NCI-H2029 (cell line): ENCODE data around the gene UQCC5.
A peak's percentile ranks its signal among the peaks of the same experiment; 100 is the strongest.
"Not testable (repeated sequence)": the region's sequence is repeated elsewhere in the genome, so short reads cannot be mapped to it uniquely, and the experiment has no call there.

Source experiments
- DNase-seq: peaks from one replicate; lab custom pipeline; 2025; lab: John Stamatoyannopoulos, UW

The UQCC5 gene

DNA sequence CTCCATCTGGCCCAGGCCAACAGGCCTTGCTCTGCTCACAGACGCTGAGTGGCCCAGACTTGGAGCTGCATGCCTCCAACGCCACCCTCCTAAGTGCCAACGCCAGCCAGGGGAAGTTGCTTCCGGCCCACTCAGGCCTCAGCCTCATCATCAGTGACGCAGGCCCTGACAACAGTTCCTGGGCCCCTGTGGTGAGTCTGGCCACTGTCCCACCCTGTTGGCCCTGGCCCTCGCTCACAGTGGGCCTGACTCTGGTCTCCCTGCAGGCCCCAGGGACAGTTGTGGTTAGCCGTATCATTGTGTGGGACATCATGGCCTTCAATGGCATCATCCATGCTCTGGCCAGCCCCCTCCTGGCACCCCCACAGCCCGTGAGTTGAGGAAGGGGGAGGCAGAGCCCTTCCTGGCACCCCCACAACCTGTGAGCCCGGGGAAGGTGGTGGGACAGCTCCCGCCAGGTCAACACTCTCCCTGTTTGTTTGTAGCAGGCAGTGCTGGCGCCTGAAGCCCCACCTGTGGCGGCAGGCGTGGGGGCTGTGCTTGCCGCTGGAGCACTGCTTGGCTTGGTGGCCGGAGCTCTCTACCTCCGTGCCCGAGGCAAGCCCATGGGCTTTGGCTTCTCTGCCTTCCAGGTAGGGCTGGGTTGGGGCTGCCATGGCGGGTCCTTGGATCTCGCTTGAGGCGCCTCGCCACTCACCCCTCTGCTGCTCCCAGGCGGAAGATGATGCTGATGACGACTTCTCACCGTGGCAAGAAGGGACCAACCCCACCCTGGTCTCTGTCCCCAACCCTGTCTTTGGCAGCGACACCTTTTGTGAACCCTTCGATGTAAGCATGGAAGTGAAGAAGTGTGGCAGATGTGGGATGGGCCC lies 12.8 kb upstream of the UQCC5 start:
- DNase-seq: no peak

DNA sequence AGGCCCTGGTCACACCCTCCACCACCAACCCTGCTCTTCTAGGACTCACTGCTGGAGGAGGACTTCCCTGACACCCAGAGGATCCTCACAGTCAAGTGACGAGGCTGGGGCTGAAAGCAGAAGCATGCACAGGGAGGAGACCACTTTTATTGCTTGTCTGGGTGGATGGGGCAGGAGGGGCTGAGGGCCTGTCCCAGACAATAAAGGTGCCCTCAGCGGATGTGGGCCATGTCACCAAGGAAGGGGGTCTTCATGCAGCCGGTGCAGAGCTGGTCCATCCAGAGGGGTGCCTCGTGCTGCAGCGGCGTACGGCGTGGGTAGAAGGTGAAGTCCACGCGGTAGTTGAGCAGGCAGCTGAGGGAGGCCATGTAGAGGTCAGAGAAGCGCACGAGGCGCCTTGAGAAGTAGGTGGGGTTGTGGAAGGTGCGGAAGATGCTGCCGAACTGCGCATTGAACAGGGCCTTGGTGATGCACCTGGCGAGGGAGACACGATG lies 12.1 kb upstream of the UQCC5 start:
- DNase-seq: no peak

DNA sequence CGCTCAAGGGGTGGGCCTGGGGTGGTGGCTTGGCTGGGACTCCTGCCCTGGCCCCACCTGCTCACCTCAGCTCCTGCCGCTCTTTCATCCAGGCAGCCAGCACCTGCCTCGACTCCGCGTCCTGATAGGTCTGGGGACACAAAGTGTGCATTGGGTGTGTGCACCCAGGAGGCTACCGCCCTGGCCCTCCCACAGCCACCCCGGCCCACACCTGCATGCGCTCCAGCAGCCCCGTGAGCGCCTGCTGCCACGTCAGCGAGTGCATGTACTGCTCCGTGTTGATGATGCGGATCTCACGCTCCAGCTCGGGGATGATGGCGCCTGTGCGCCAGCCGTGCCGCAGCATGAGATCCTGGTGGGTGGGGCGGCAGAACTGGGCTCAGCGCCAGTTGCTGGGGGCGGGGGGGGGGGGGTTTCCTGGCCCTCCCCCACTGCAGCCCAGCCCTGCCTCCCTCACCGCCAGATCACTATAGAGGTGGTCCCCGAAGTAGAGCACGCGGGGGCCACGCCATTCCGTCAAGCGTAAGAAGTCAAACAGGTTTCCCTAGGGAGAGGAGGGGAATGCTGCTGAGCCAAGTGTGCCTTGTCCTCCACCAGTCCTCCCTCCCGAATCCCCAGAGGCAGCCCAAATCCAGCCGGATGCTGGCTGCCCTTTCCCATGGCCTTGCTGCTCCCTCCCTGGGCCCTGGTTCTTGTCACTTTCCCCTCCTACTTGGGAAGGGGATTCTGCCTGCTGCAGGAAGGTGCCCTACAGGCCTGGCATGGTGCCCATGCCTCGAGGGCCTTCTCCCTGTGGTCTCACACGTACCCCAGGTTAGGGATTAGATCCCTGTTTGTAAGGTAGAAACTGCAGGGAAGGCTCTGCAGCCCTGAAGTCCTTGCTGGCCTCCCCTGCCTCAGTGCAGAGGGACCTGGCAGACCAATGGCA lies 11.4 kb upstream of the UQCC5 start:
- no peak for DNase-seq

DNA sequence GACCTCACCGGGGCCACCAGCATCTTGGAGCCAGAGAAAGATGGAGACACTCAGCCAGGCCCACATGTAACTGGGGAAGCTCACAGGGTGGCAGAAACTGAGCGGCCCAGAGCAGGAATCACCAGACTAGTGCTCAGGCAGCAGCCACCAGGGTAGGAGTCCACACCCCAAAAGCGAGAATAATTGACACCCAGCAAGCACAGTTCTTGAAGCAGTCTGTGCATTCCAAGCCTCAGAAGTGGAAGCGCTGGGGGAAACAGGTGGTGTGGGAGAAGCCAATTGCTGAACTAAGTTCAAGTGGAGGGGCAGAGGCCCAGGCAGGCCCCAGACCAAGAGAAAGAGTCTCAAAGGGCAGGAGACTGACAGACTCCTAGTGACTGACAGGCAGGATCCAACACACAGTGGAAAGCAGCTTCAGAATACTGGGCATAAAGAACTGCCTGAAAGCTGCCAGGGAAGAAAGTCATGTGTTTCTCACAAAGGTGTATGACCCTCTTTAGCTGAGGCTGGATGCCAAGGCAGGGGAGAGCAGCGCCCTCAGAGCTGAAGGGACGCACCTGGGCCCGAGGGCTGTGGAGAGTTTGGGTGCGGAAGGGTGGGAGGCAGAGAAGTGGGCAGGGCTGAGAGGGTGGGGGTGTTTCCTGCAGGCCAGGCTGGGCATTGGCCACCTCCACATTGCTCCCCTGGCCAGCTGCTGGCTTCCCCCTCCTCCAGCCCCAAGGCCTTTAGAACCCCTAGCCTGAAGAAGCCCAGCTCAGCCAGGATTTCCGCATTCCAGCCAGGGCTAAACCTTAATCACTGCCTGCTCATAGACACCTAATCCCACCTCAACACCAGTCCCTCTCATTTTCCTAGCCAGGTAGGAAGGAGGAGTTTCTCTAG lies 10.5 kb upstream of the UQCC5 start:
- DNase-seq: no peak

DNA sequence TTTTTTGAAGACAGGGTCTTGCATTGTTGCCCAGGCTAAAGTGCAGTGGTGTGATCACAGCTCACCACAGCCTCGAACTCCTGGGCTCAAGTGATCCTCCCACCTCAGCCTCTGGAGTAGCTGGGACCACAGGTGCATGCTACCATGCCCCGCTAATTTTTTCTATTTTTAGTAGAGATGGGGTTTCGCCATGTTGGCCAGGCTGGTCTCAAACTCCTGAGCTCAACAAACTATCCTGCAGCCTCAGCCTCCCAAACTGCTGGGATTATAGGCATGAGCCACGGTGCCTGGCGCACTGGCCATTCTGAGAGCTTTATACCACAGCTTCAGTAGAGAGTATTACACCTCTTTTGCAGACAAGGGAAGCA lies 9.8 kb upstream of the UQCC5 start:
- not testable (repeated sequence) for DNase-seq

DNA sequence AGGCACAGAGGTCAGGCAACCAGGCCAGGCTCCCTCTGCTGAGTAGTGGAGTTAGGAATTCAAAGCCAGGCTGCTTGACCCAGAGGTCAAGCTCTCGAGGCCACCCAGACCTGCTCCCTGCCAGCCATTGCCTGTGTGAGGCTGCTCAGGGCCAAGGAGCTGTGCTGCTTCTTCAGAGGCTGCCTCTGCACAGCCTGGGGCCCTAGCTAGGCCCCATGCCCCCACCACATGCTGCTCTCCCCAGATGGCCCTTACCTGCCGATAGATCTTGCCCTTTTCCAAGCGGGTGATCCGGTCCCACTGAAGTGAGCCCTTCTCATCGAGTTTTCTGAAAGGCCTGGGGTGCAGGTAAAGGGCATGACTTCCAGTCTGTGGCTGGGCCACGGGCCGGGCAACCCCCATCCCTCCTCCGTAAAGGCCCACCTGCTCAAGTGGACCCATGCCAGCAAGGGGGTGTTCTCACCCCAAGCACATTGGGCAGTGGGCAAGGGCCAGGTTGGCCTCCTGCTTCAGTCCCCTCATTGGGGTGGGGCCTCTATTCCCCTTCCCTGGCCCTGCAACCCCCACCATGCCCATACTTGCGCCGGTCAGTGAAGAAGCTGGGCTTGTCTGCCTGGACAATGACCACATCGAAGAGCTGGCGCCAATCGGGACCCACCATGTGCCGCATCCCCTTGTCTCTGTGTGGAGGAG lies 9.2 kb upstream of the UQCC5 start:
- no peak for DNase-seq

DNA sequence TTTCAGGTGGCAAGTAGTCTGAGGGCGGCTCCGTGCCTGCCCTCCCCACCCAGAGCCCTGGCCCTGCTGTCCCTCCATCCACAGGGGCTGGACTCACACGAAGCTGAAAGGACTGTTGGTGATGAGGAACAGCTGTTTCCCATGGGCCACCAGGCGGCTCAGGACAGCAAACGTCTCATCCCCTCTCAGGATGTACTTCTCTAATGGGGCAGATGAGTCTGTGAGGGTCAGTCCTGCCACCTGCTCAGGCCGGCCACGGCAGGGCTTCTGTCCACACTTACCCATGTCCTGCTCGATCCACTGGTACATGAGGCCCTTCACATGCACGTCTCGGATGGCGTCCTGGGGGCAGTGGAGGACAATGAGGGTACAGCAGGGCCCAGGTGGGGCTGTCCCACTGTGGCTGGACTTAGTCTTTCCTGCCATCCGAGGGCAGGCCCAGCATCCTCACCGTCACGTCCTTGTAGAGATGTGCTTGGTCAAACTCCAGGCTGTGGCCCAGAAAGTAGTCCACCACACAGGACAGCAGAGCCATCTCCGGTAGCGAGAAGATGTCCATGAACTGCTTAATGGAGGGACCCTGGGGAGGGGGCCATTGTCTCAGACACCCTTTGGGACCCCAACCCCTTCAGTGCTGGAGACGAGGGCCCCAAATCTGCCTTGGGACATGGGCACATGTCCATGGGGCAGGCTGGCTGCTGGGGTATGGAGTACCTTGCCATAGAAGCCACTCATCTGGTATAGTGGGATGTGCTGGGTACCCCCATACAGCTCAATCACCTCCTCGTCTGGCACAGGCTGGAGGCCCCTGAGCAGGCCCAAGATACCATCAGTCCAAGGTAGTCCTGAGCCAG lies 8.4 kb upstream of the UQCC5 start:
- DNase-seq: no peak

DNA sequence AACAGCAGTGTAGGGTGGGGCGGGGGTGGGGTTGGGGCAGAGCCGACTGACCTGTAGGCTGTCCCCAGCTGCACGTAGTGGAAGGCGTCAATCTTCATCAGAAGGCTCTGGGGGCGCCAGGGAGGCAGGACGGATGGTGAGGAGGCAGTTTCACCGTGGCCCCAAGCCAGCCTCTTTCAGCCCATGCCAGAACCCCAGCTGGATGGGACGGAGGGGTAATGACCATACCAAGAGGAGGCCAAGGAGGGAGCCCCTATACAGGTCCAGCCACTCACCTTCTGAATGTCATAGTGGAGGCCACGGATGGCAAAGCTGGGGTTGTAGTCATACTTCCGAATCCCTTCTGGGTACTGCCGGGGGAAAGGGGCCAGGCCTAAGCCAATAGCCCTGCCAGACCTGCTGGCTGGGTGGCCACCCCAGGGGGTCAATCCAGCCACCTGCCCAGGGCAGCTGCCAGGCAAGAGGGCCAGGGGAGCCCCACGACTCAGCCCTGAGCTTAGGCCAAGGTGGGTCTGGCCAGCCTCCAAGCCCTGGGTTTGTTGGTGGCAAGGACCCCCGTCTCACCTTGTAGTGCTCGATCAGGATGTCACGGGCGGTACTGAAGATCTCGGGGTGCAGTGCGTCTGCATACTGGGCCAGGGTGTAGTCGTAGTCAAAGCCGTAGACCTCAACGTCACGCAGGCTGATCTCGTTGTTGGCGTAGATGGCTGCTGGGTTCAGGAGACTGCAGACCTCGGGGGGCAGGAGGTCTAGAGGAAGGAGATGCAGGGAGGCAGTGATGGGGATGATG lies 7.6 kb upstream of the UQCC5 start:
- no peak for DNase-seq

DNA sequence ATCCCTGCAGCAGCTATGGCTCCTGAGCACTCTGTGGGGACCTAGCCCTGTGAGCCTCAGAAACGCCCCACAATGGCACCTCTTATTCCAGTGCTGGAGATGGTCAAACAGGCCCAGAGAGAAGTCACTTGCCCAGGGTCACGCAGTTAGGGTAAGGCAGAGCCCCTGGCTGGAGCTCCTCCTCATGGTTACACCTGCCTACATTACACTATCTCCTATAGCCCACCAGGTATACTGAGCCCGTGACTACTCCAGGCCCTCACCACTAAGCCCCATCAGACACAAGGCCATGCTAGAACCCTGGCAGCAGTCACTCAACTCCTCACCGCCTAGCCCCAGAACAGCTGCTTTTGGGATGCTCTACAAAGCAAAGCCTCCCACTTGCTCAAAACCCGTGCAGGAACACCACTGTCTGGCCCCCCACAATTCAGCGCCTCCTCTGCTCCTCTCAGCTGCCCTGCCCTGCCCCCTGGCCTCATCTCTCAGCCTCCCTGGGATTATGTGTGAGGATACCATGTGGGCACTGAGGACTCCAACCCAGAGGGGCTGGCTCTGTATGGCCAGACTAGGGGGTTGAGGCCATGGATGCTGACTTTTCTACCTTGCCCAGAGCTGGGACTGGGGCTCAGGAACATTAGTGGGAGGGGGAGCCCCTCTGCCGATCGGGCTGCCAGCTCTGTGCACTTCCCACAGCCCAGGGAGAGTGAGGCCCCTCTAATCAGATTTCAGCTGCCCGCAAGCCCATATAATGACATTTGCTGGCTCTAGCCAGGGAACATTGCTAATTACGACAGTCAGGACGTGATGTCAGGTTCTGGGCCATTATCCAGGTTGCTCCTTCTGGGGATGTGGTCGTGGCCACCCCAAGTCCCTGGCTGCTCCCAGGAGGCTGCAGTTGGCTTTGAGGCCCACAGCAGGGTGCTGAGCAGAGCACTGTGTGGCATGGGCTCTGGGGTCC lies 6.8 kb upstream of the UQCC5 start:
- no peak for DNase-seq

DNA sequence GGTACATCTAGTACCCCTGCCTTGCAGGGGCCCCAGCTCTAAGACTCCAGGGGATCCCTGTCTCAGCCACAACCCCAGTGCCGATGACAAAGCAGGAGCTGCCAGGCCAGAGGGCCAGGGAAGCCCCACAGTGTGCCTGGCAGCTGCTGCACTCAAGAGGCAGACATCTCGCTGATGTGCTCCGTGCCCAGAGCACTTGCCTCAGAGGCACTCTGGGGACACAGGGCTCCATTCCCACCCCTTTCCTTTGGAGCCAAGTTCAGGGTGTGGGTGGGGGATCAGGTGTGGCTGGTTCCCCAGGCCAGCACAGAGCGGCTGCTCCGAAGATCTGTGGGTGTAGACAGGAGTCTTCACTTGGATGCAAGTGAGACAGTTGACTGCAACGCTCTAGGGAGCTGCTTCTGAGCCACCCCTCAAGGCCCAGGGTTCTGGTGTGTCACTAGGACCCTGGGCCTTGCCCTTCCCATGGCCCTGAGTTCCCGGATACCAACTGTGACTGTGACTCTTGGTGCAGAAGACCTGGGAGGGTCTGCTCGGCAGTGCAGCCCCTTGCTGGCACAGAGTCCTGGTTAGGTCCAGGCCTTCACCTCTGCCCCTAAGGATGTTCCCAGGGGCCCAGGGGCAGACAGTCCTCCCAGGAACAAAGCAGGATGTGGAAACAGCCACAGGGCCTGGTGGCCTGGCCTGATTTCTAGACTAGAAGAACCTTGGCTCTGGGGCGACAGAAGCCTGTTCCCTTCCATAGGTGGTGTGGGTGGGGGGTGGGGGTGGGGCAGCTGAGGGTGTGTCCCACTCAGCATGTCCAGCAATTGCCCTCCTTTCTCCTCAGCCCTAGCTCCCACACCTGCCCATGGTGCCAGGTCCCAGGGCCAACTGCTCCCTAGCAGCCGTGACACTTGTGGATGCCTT lies 5.2 kb upstream of the UQCC5 start:
- DNase-seq: no peak

DNA sequence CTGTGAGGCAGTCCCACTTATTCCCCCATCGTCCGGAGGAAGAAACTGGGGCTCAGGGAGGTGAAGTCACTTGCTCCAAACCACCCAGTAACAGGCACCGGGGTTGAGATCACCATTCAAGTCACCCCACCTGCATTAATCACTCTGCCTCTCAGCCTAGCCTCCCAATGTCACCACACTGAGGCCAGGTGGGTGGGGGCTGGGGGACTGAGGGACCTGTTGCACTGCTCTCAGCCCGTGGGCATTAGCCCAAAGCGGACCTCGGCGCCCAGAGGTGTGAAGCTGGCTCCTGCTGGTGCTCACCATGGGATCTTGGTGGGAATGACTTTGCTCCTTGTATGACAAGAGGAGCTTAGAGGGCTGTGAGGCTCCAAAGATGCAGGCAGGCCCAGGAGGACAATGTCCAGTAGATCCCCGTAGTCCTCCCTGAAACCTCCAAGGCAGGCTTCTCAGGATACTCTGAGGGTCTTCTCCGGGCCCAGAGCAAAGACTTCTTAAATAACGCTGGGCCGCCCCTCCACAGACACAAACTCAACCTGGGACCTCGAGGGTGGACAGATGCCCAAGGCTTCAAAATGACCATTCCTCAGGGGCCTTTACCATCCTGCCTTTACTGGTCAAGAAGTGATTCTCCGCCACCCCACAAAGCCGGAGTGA lies 4.4 kb upstream of the UQCC5 start:
- no peak for DNase-seq

DNA sequence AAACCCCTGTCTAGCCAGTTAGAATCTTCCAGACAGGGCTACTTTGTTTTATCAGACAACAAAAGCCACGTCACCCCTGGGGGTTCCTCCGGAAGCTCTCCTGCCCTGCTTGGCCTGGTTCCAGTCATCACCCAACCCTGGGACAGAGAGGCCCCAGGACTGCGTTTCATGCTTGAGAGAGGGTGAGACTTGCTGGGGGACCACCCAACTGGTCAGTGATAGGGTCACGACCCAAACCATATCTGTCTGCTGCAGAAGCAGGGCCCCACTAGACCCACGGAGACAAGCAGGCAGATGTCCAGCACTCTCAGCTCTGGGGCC lies 3.9 kb upstream of the UQCC5 start:
- DNase-seq: no peak

DNA sequence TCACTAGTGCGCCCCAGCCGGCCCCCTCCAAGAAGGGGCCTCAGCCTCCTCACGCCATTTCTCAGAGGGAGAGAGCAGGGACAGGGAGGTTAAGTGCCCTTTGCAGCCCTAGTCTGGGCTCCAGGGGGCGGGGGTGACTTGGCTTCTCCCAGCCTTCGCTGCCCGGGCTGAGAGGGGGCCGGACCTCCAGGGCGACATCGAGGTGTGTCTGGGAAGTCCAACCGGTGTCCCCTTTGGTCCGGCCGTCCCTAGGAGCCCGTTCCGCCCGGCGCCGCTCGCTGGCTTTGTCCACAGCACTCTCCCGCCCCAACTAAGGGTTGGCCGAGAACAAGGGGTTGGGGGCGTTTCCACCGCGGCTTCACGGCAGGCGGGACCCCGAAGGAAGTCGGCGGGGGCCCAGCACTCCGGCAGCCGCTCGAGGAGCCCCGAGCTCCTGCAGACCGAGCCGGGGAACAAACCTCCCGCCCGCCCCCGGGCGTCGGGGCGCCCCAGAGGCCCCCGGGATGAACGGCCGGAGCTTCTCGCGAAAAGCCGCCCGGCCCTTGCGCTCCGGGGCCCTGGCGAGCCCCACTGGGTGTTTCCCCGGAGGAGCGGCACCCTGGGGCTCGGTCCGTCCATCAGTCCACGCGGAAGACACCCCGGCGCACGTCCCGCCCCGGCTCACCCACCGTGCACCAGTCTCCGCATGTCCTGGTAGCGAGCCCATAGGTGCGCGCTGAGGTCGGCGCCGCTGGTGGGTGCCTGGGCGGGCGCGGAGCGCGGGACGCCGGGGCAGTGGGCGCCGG lies 3.4 kb upstream of the UQCC5 start:
- no peak for DNase-seq

DNA sequence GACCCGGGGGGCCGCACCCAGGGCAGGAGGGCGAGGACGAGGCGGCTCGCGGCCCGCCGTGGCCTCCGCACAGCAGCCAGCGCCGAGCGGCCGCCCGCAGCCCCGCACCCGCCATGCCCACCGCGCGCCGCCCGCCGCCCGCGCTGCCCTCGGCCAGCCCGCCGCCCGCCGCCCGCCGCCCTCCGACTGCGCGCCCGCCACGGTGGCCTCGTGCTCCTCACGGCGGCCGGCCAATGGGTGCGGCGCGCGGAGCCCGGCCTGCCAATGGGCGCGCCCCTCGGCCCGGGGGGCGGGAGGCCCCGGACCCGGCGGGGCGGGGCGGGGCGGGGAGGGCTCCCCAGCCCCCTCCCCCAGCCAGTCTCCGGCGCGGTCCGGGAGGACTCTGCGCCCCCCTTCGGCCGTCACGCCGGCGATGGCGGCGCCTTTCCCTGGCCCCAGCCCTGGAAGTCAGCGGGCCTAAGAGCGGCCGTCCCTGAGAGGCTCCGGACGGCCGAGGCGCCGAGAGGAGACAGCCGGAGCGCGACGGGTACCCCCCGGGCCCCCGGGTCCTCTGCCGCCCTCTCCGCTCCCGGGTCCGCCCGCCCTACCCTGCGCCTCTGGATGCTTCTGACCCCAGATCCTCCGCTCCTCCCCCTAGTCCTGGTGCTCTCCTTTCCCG lies 2.7 kb upstream of the UQCC5 start, which contains the start of gene NT5DC2:
Gene NT5DC2, minus strand, starts transcription at position 235 of the 658 bp plus-strand sequence. Its CDS starts 120 bp downstream, at position 115.
- peak; percentile 24 for DNase-seq
